Measurements from ENCODE around the gene FHAD1. TPM values are rescaled to one million over a fixed set of nuclear protein-coding genes. Genes with fewer than 3 reads are reported as not detected.

Gene FHAD1
- total RNA-seq, 1 experiment from 2014 or later: 0.42 TPM

GRCh38 chr1:15310544-15310943, 63.5 kb downstream of the FHAD1 start:
- in situ Hi-C loops (cut with HindIII; ENCODE audit: low pct_unique_long_range_greater_than_20kb, low sequenced_read_pairs): no loop called here
- DNase-seq (ENCODE audit: low read depth, low spot score): no peak

- DNase-seq (ENCODE audit: low read depth, low spot score): no peak
These were observed 64.2 kb downstream of the FHAD1 start for GRCh38 chr1:15311122-15311822.

DNA sequence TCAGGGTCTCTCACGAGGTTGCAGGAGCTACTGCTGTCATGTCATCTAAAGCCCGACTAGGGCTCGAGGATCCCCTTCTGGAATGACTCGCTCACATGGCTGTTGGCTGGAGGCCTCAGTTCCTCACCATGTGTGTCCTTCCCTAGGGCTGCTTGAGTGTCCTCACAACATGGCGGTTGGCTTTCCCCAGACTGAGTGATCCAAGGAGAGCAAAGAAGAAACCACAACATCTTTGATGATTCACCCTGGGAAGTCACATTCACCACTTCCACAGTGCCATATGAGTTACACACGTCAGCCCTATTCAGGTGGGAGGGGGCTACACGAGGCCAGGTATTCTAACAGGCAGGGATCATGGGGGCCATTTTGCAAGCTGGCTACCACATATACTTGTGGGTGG, 64.9 kb downstream of the FHAD1 start:
- DNase-seq (ENCODE audit: low read depth, low spot score): no peak
- in situ Hi-C loops (cut with HindIII; ENCODE audit: low pct_unique_long_range_greater_than_20kb, low sequenced_read_pairs): no loop called here

More at GRCh38 chr1:15311122-15311822, 64.2 kb downstream of the FHAD1 start:
- in situ Hi-C loops (cut with HindIII; ENCODE audit: low pct_unique_long_range_greater_than_20kb, low sequenced_read_pairs): no loop called here

GRCh38 chr1:15312626-15313411, 65.8 kb downstream of the FHAD1 start:
- DNase-seq (ENCODE audit: low read depth, low spot score): no peak
- in situ Hi-C loops (cut with HindIII; ENCODE audit: low pct_unique_long_range_greater_than_20kb, low sequenced_read_pairs): no loop called here

DNA sequence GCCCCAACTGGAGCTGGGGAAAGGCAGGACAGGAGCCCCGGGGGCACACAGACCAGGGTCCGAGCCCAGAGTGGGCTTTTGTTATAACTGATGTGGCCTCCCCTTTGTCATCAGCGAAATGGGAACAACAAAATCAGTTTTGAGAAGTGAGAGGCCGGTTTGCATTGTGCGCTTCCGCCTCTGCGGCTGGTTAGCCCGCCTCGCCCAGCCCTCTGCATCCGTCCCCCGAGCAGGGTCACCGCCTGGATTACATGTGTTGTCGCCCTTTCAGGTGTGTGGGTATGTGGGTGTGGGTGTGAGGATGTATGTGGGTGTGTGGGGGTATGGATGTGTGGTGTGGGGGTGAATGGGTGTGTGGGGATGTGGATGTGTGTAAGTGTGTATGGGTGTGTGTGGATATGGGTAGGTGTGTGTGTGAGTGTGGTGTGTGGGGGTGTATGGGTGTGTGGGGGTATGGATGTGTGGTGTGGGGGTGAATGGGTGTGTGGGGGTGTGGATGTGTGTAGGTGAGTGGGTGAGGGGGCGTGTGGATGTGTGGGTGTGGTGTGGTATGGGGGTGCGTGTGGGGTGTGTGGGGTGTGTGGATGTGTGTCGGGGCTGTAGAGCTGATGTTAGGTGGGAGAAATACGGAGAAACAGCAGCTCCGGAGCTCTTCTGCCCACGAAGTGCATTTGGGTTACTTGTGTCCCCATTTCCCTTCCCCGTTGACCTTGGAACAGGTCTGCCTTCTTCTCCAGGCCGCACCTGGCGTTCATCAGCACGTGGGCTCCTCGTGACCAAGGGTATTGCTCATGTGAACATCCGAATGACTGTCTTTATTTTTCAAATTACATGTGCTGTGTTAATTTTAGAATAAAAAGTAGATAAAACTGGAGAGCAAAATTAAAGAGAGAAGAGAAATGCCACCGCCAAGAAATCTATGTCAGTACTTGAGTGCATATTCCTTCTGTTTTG, 67.6 kb downstream of the FHAD1 start:
- in situ Hi-C loops (cut with HindIII; ENCODE audit: low pct_unique_long_range_greater_than_20kb, low sequenced_read_pairs): no loop called here
- DNase-seq (ENCODE audit: low read depth, low spot score): no peak

- DNase-seq (ENCODE audit: low read depth, low spot score): no peak
- in situ Hi-C loops (cut with HindIII; ENCODE audit: low pct_unique_long_range_greater_than_20kb, low sequenced_read_pairs): no loop called here
These were observed 68.8 kb downstream of the FHAD1 start for GRCh38 chr1:15315815-15316214.

DNA sequence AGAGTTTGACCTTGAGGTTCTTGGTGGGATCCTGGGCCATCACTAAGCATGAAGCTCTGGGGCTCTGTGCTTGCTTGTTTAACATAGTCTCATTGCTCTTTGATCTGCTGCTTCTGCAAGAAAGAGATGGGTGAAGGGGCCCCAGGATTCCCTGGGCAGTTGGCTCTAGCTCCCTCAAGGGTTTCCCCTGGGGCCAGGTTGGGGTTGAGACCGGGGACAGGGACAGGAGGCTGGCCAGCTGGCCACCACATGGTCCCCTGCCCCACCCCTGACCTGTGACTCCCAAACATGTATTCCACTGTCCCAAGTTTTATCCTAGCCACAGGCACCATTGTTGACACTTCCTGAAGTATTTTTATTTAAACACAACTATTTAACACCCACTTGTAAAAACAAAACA, 69.5 kb downstream of the FHAD1 start:
- in situ Hi-C loops (cut with HindIII; ENCODE audit: low pct_unique_long_range_greater_than_20kb, low sequenced_read_pairs): no loop called here
- no peak for DNase-seq (ENCODE audit: low read depth, low spot score)

DNA sequence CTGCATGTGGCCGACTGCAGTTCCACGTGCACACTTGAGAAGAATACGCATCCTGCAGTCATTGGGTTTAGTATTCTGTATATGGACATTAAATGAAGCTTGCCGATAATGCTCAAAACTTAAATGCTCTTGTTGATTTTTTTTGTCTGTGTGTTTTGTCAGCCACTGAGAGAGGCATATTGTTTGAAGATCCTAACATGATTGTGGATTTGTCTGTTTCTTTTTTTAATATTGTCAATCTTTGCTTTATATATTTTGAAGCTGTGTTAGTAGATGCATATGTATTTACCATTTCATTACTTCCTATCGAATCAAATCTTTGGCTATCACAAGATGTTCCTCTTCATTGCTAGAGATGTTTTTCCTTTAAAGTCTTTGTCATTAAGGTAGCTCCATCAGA, 73.2 kb downstream of the FHAD1 start:
- in situ Hi-C loops (cut with HindIII; ENCODE audit: low pct_unique_long_range_greater_than_20kb, low sequenced_read_pairs): no loop called here
- DNase-seq (ENCODE audit: low read depth, low spot score): no peak

- no peak for DNase-seq (ENCODE audit: low read depth, low spot score)
- in situ Hi-C loops (cut with HindIII; ENCODE audit: low pct_unique_long_range_greater_than_20kb, low sequenced_read_pairs): no loop called here
These were observed 74.6 kb downstream of the FHAD1 start for GRCh38 chr1:15321601-15322000.

- DNase-seq (ENCODE audit: low read depth, low spot score): peak; percentile 54
These were observed 75.8 kb downstream of the FHAD1 start for GRCh38 chr1:15322648-15323350.

DNA sequence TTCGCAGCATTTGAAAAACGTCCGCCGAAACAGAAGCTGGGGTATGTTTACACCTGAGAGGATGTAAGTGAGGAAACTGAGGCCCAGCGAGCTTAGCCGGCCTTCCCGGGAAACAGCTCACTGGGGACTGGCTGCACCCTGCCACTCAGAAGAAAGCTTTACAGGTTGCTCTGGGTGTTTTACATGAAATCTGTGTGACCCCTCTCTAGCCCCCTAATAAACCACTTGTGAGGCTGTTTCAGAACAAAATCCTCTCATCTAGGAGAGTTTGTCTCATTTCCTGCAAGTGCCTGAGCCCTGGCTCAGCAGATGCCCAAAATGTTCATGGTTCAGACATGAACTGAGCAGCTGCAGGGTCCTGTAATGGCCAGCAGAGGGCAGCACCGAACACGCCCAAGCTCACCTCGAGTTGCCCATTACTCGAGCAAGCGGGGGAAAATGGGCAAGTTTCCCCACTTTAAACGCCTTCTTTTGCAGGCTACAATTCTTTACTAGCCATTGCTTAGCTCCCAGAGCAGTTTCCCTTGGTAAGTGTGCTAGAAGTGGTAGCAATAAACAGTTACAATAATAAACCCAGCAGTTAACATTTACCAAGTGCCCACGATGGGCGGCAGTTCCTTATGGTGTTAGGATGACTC, 76.4 kb downstream of the FHAD1 start:
- peak; percentile 75 for DNase-seq (ENCODE audit: low read depth, low spot score)
- in situ Hi-C loops (cut with HindIII; ENCODE audit: low pct_unique_long_range_greater_than_20kb, low sequenced_read_pairs): no loop called here

More at GRCh38 chr1:15322648-15323350, 75.8 kb downstream of the FHAD1 start:
- in situ Hi-C loops (cut with HindIII; ENCODE audit: low pct_unique_long_range_greater_than_20kb, low sequenced_read_pairs): no loop called here

DNA sequence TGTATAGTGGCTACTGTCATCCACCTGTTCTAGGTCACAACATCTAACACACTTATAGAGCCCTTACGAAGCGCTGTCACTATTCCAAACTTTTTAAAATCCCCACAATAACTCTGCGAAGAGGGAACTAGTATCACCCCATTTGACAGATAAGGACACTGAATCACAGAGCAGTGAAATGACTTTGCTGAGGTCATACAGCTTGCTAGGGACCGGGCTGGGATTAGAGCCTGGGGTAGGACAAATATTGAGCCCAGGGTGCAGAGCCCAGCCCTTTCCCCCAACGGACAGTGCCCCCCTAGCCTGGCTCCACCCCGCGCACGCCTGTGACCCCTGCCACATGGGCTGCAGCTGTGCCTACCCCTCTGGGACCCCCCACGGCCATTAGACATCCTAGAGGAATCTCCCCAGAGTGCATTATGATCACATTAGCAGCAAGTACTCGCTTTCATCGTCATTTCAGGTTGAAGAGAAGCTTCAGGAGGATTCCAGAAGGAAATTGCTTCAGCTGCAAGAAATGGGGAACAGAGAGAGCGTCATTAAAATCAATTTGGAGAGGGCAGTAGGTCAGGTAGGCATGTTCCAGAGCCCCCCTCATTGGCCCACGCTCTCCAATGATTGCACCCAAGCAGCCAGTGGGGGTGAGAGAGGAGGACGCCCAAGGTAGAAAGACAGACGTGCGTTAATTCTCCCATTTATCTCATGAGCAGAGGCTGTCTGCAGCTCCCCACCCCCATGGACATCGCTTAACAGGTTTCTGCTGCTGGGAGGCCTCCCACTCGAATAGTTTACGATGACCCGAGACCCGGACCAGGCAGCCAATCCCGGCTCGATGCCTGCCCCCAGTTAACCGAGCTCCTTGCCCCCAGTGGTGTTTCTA, 77.2 kb downstream of the FHAD1 start:
- no peak for DNase-seq (ENCODE audit: low read depth, low spot score)
- in situ Hi-C loops (cut with HindIII; ENCODE audit: low pct_unique_long_range_greater_than_20kb, low sequenced_read_pairs): no loop called here

GRCh38 chr1:15324869-15325335, 77.9 kb downstream of the FHAD1 start:
- no peak for DNase-seq (ENCODE audit: low read depth, low spot score)
- in situ Hi-C loops (cut with HindIII; ENCODE audit: low pct_unique_long_range_greater_than_20kb, low sequenced_read_pairs): no loop called here

GRCh38 chr1:15325375-15326085, 78.5 kb downstream of the FHAD1 start:
- in situ Hi-C loops (cut with HindIII; ENCODE audit: low pct_unique_long_range_greater_than_20kb, low sequenced_read_pairs): no loop called here

DNA sequence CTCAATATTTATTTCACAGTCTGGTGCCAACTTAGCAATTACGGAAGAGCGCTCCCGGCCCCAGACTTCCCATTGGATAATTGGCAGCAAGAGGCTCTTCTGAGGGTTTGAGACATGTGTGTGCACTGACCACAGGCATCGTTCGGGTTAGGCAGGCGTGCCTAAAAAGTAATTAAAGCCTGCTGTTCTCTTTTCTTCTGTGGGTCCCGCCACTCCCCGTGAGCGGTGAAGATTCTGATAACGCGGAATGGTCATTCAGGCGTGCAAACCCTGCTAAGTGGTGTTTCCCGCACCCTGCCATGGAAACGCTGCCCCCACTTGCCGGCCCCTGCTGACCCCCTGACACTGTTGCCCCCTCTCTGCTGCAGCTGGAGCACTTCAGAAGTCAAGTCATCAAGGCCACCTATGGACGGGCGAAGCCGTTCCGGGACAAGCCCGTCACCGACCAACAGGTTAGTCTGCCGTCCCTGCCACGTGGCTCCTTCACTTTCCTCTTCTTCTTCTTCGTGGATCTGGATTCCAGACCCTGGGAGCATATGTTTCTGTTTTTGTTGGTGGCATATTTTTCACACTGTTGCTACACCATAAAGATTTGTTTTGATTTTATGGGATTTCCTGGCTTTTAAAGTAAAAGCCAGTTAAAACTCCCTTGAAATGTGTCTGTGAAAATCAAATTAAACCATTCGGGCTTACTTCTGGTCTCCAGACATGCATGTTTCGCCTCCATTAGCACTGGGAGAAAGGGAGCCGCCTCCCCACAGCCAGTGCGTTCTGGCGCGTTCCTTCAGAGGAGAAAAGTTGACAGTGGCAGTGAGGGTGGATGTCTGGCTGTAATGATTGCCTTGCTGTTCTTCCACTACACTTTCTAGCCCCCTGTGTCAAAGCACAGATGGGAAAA, 79.9 kb downstream of the FHAD1 start:
- DNase-seq (ENCODE audit: low read depth, low spot score): no peak
- in situ Hi-C loops (cut with HindIII; ENCODE audit: low pct_unique_long_range_greater_than_20kb, low sequenced_read_pairs): no loop called here

More at GRCh38 chr1:15325375-15326085, 78.5 kb downstream of the FHAD1 start:
- no peak for DNase-seq (ENCODE audit: low read depth, low spot score)
